IPS DF 4.7 (cell line): ENCODE data around the gene POLDIP2.
"Not testable (repeated sequence)": the region's sequence is repeated elsewhere in the genome, so short reads cannot be mapped to it uniquely, and the experiment has no call there.

Experiments
- DNase-seq: peaks from one replicate; pipeline ENCODE4 v3.0.0-alpha.2; 2013; ENCODE audit warnings: low spot score; ENCODE audit errors: extremely low read depth

The POLDIP2 gene

GRCh38 chr17:28366605-28367004 lies 9.3 kb upstream of the POLDIP2 start:
- DNase-seq, result no peak

- DNase-seq, result no peak
These were observed 8.2 kb upstream of the POLDIP2 start for GRCh38 chr17:28365487-28365886.

- DNase-seq, result no peak
These were observed 7.5 kb upstream of the POLDIP2 start, which contains the start of gene SEBOX for GRCh38 chr17:28364665-28365363. SEBOX (minus strand) TSS chr17:28365199; CDS start chr17:28365151, 48 bp downstream.

- DNase-seq, result no peak
These were observed 6.7 kb upstream of the POLDIP2 start for GRCh38 chr17:28363776-28364650.

GRCh38 chr17:28363186-28363585 lies 5.9 kb upstream of the POLDIP2 start:
- DNase-seq, result no peak

GRCh38 chr17:28357901-28358197 lies 522 bp upstream of the POLDIP2 start:
- DNase-seq, result no peak

GRCh38 chr17:28350271-28350670 lies 7.1 kb downstream of the POLDIP2 start:
- no peak for DNase-seq

- DNase-seq, result no peak
These were observed 8.3 kb downstream of the POLDIP2 start for GRCh38 chr17:28348979-28349378.

GRCh38 chr17:28347261-28347891 lies 10.0 kb downstream of the POLDIP2 start:
- DNase-seq, result no peak

- no peak for DNase-seq
These were observed 10.5 kb downstream of the POLDIP2 start for GRCh38 chr17:28346746-28347246.

GRCh38 chr17:28346199-28346580 lies 11.1 kb downstream of the POLDIP2 start:
- no peak for DNase-seq

GRCh38 chr17:28345419-28346198 lies 11.7 kb downstream of the POLDIP2 start:
- DNase-seq, result no peak

- no peak for DNase-seq
These were observed 12.9 kb downstream of the POLDIP2 start for GRCh38 chr17:28344435-28344901.

GRCh38 chr17:28344011-28344410 lies 13.3 kb downstream of the POLDIP2 start:
- no peak for DNase-seq

GRCh38 chr17:28343491-28343932 lies 13.8 kb downstream of the POLDIP2 start:
- no peak for DNase-seq

GRCh38 chr17:28342313-28342712 lies 15.0 kb downstream of the POLDIP2 start:
- no peak for DNase-seq

- no peak for DNase-seq
These were observed 15.8 kb downstream of the POLDIP2 start for GRCh38 chr17:28341516-28341915.

- no peak for DNase-seq
These were observed 17.0 kb downstream of the POLDIP2 start for GRCh38 chr17:28340374-28340773.

- no peak for DNase-seq
These were observed 17.9 kb downstream of the POLDIP2 start for GRCh38 chr17:28339431-28339830.

- DNase-seq, result not testable (repeated sequence)
These were observed 18.5 kb downstream of the POLDIP2 start for GRCh38 chr17:28338769-28339212.
